Small intestine (tissue), 7 donors: ENCODE data around the gene RTP5. TPM values are rescaled to one million over a fixed set of nuclear protein-coding genes. Genes with fewer than 3 reads are reported as not detected.
A peak's percentile ranks its signal among the peaks of the same experiment; 100 is the strongest.

Experiments
- DNase-seq, 2 donors: peaks; one replicate each; pipeline versions ENCODE4 v3.0.0 to v3.0.0-alpha.2; 2013
- FAIRE-seq: peaks from 2 replicates; lab custom pipeline; 2012; peaks lifted over from hg19 to GRCh38; lab: Jason Lieb, UNC
- H3K27ac ChIP-seq, 3 donors: one replicate each; pipeline ENCODE4 v1.5.1; 2013; ENCODE audit warnings: low read length in 2 of 3, mild to moderate bottlenecking in 2 of 3, control low read depth in 1 of 3, inconsistent platforms in 1 of 3, low read depth in 1 of 3, moderate library complexity in 1 of 3
- H3K27me3 ChIP-seq, 3 donors: one replicate each; pipeline ENCODE4 v1.6.1; 2013; ENCODE audit warnings: low read length in 3 of 3, inconsistent platforms in 1 of 3; ENCODE audit not compliant: control insufficient read depth in 3 of 3, insufficient read depth in 3 of 3
- H3K36me3 ChIP-seq, 3 donors: one replicate each; pipeline ENCODE4 v1.6.1; 2013; ENCODE audit warnings: low read length in 3 of 3, inconsistent platforms in 1 of 3, low read depth in 1 of 3, mild to moderate bottlenecking in 1 of 3, moderate library complexity in 1 of 3; ENCODE audit not compliant: control insufficient read depth in 3 of 3, insufficient read depth in 2 of 3
- H3K4me1 ChIP-seq, 3 donors: one replicate each; pipeline ENCODE4 v1.6.1; 2013; ENCODE audit warnings: low read length in 2 of 3, inconsistent platforms in 1 of 3, low read depth in 1 of 3, mild to moderate bottlenecking in 1 of 3, moderate library complexity in 1 of 3; ENCODE audit not compliant: control insufficient read depth in 3 of 3, insufficient read depth in 2 of 3
- H3K4me3 ChIP-seq, 3 donors: one replicate each; pipeline ENCODE4 v1.5.1; 2013; ENCODE audit warnings: low read length in 3 of 3, control low read depth in 1 of 3, inconsistent platforms in 1 of 3, low read depth in 1 of 3, mild to moderate bottlenecking in 1 of 3, moderate library complexity in 1 of 3
- H3K9me3 ChIP-seq, 2 donors: one replicate each; pipeline ENCODE4 v1.6.1; 2013; ENCODE audit warnings: low read depth in 1 of 2, low read length in 1 of 2; ENCODE audit not compliant: control insufficient read depth in 2 of 2, insufficient read depth in 1 of 2
- WGBS, 3 donors: extraction: QIAGEN DNeasy Blood & Tissue Kit; methylation state at CpG; one replicate each; pipeline ENCODE4 v1.1.7; 2013; 5-methylcytosine and 5-hydroxymethylcytosine counted together
- polyA plus RNA-seq, 4 donors: library from polyadenylated mRNA; stranded (reverse) in 3 of 4; unstranded in 1 of 4; fragments of 200-250 nt in 3 of 4; fragments of 120-200 nt in 1 of 4; gene quantifications; one replicate each; pipeline versions ENCODE4 v1.2.1 to v1.2.3, GENCODE V29; 2013
- donor health status: healthy with polysubstance abuse.
- donor health status: control.
- donor health status: control.
- donor health status: Bipolar disorder and iron deficiency.
- donor health status: healthy.

Gene RTP5
- polyA plus RNA-seq, 4 donors: 0.04 TPM; not detected in 3

DNA sequence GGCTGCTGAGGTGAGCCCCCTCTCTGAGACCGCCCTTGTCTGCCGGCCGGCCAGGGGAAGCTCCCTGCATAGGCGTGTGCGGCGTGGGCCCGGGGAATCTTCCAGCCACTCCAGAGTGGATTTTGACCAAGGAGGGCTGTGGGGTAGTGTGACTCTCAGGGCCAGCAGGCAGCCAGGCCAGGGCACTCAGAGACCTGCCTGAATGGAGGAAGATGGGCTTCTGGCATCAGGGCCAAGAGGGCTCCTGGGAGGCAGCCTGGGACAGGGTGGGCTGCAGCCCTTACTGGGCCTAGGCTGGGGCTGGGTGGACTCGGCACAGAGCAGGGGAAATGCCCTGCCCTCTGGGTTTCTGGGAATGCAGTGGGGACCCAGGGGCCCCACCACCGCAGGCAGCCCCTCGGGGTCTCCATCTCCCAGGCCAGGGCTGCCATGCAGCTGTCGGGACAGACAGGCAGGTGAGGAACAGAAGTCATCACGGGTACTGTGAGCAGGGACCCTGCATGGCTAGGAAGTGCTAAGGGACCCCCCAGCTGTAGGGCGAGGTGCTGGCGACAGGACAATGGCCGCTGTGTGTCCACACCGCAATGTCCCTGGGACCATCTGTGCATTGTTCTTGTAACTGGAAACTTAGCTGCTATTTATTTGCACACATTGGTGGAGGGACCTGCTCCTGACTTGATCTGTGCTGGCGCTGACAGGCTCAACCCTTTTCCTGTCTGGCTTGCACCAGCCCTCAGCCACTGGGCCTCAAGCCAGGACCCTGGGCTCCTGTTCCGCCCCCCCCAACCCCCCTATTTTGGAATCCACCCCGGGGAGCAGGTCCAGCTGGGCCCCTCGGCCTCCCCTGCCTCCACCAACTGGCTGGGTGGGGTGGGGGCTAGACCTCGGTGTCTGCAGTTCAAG, 14.9 kb upstream of the RTP5 start:
- no peaks in the 10 kb centered on the region for H3K9me3 ChIP-seq
- no peak overlapping the region for H3K4me3 ChIP-seq
- 61 to 71% (median 64%) methylated on average over 20 to 21 of the region's 21 CpGs for WGBS, 3 donors
- FAIRE-seq: no peak
- DNase-seq: no peak
- no peak overlapping the region for H3K27ac ChIP-seq
- H3K4me1 ChIP-seq: peaks cover 0 to 4% (median 3%) of the 10 kb centered on the region in 3 donors
- no peaks in the 10 kb centered on the region for H3K36me3 ChIP-seq
- H3K27me3 ChIP-seq: peaks cover 0 to 3% (median 0%) of the 10 kb centered on the region in 3 donors

DNA sequence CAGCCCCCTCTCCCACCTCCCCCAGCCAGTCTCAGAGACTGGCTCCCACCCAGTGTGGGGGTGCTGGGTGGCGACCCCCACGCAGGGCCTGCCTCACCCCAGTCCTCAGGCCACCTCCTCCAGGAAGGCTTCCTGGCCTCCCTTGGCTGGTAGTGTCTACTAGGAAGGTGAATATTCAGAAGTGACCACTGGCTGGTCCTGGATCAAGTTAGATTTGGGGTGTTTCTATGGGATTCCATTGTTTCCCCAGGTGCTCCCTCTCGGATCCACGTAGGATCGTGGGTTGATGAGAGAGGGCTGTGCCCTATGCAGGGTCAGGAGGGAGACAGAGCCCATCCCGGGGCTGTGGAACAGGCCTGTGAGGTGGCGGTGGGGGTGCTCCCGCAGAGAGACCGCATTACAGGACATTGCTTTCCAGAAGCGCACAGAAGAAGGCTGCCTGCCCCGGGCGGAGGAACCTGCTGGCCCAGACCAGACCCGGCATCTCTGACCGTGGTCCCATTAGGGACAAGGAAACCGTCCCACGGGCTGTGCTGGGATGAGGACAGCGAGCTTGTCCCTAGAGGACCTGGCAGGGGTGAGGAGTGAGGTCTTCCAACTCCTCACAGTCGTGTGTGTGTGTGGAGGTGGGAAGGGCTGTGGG, 14.2 kb upstream of the RTP5 start:
- DNase-seq (no peak), FAIRE-seq (no peak)
- Histone ChIP-seq H3K9me3 (no peaks in the 10 kb centered on the region), H3K4me1 (peaks cover 0 to 4% (median 3%) of the 10 kb centered on the region in 3 donors), H3K27ac (no peak overlapping the region), H3K4me3 (no peak overlapping the region), H3K36me3 (no peaks in the 10 kb centered on the region), H3K27me3 (peaks cover 0 to 3% (median 0%) of the 10 kb centered on the region in 3 donors)
- WGBS, 3 donors: 68 to 81% (median 76%) methylated on average over 18 of the region's 18 CpGs

DNA sequence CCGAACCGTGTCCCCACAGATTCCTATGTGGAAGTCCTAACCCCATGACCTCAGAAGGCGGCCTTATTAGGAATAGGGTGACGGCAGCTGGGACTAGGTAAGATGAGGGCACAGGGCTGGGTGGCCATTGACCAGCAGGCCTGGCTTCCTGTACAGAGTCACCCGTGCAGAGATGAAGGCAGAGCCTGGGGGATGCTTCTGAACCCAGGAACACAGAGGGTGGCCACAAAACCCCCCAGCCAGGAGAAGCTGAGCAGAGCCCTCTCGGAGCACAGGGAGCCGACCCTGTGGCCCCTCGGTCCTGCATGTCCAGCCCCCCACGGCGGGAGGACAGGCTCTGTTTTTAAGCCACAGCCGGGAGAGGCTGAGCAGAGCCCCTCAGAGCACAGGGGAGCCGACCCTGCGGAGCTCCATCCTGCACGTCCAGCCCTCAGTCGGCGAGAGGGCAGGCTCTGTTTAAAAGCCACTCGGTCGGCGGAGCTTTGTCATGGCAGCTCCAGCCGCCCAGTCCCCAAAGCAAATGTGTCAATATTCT, 13.6 kb upstream of the RTP5 start:
- no peaks in the 10 kb centered on the region for H3K36me3 ChIP-seq
- FAIRE-seq (no peak), DNase-seq (no peak)
- peaks cover 0 to 3% (median 0%) of the 10 kb centered on the region in 3 donors for H3K27me3 ChIP-seq
- WGBS, 3 donors: 75 to 81% (median 76%) methylated on average over 19 to 20 of the region's 20 CpGs
- H3K9me3 ChIP-seq: no peaks in the 10 kb centered on the region
- no peak overlapping the region for H3K4me3 ChIP-seq
- peaks cover 0 to 4% (median 3%) of the 10 kb centered on the region in 3 donors for H3K4me1 ChIP-seq
- H3K27ac ChIP-seq: no peak overlapping the region

DNA sequence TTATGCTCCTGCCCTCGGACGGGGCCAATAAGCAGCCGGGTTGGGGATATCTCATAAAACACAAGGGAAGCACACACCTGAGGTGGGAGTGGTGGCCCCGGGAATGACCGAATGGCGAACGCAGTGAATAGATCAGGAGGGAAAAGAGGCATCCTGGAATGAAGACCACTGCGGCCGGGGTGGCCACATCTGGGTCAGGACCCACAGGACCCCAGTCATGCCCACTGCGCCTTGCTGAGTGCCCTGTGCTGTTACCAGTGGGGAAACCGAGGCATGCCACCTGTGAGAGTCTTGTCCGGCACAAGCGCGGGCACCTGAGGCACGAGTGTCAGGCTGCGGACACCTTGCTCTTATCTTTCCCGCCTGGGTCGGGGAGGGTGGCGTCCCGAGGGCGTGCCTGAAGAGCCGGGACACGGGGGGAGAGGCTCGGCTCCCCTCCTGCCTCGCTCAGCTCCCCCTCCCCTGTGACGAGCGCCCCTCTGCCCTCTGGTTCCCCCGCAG, 12.4 kb upstream of the RTP5 start:
- Histone ChIP-seq H3K4me3 (no peak overlapping the region), H3K9me3 (no peaks in the 10 kb centered on the region), H3K27me3 (peaks cover 0 to 5% (median 0%) of the 10 kb centered on the region in 3 donors), H3K36me3 (no peaks in the 10 kb centered on the region), H3K27ac (no peak overlapping the region), H3K4me1 (peaks cover 0 to 4% (median 3%) of the 10 kb centered on the region in 3 donors)
- DNase-seq (no peak), FAIRE-seq (no peak)
- WGBS, 3 donors: 50 to 79% (median 61%) methylated on average over 23 to 28 of the region's 28 CpGs

DNA sequence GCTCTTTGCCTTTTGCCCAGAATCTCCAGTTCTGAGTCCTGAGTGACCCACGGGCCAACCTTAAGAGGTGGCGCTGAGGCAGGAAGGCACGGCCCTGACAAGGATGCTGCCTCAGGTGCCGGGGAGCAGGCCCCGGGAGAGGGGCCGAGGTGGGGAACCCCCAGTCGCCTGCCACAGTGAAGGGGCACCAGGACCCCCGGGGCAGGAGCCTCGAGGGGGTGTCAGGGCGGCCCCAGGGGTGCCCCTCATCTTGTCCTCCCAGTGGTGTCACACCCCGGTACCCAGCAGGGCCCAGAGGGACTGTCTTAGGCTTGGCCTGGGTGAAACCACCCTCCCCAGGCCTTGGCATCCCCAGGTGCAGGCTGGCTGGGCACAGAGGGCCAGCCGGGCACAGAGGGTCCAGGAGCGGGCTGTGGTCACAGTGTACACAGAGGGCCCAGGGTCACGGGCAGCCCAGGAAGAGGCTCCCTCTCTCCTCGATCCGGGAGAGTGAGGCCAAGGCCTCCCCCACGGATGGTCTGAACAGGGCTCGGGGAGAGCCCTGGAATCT, 11.9 kb upstream of the RTP5 start:
- H3K9me3 ChIP-seq: no peaks in the 10 kb centered on the region
- H3K36me3 ChIP-seq: no peaks in the 10 kb centered on the region
- WGBS, 3 donors: 65 to 80% (median 67%) methylated on average over 13 to 18 of the region's 18 CpGs
- H3K27ac ChIP-seq: no peak overlapping the region
- peaks cover 0 to 4% (median 3%) of the 10 kb centered on the region in 3 donors for H3K4me1 ChIP-seq
- FAIRE-seq (no peak), DNase-seq (no peak)
- H3K4me3 ChIP-seq: no peak overlapping the region
- H3K27me3 ChIP-seq: peaks cover 0 to 10% (median 0%) of the 10 kb centered on the region in 3 donors

DNA sequence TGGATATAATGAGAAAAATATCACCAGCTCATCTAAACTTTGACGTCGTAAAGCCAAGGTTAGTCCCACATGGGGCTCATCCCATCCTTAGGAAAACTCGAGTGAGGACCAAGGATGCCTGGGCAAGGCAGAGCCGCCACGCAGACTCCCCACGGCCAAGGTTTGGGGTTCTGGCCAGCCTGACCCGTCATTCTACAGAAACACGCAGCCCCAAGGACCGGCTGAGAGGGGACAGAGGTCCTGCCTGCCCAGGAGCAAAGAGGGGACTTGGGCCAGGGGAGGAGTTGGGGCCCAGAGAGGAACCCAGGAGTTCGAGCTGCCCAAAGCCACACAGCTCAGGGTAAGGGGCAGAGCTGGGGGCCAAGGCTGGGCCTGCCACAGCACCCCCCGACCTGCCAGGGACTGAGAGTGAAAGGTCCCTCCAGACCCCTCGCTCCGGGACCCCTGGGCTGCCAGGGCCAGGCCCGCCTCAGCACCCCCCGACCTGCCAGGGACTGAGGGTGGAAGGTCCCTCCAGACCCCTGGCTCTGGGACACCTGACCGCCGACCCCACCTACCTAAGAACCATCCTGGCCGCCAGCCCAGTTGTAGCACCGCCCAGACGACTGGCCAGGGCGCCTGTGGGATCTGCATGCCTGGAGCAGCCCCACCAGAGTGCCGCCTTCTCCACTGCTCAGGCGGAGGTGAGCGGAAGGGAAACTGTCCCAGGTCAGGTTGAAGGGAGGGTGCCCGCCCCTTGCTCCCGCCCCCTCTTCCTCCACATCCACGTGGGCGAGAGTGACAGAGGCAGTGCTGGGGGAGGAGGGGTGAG, 11.1 kb upstream of the RTP5 start, which contains the start of gene PDCD1:
Gene PDCD1 (minus strand): TSS at position 689 of the 811 bp plus-strand sequence. CDS start 56 bp downstream, at position 633.
- DNase-seq (no peak), FAIRE-seq (no peak)
- Histone ChIP-seq H3K36me3 (no peaks in the 10 kb centered on the region), H3K9me3 (no peaks in the 10 kb centered on the region), H3K4me3 (peak within 1 kb of the TSS in 1 of 3 donors; percentile 14), H3K4me1 (peaks cover 0 to 4% (median 3%) of the 10 kb centered on the region in 3 donors), H3K27ac (peak within 1 kb of the TSS in 1 of 3 donors; percentile 57), H3K27me3 (peaks cover 0 to 17% (median 3%) of the 10 kb centered on the region in 3 donors)
- WGBS, 3 donors: 36 to 51% (median 49%) methylated on average over 20 to 28 of the region's 28 CpGs

DNA sequence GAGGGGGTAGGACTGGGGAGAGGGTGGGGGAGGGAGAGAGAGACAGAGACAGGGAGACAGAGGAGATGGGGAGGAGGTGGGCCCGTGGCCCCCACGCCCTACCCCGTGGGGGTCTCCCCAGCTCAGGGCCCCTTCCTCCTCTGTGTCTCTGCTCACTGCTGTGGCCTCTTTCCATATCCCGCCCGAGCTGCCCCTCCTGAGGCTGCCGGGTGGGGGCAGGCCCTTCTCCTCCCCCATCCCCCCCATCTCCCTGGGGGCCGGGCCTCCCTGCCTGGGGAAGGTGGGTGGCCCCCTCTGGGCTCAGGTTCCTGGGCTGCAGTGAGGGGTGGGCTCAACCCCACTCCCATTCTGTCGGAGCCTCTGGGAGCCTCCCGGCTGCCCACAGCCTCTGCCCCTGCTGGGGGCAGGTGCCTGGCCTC, 10.5 kb upstream of the RTP5 start:
- WGBS, 3 donors: 19 to 27% (median 25%) methylated on average over 9 of the region's 9 CpGs

More for the DNA sequence above, 10.5 kb upstream of the RTP5 start:
- no peak for FAIRE-seq
- Histone ChIP-seq H3K27ac (peak overlapping the region in 1 of 3 donors; percentile 57), H3K9me3 (no peaks in the 10 kb centered on the region), H3K36me3 (no peaks in the 10 kb centered on the region), H3K4me3 (no peak overlapping the region), H3K27me3 (peaks cover 0 to 20% (median 3%) of the 10 kb centered on the region in 3 donors), H3K4me1 (peaks cover 0 to 4% (median 3%) of the 10 kb centered on the region in 3 donors)
- DNase-seq: no peak
